ENCODE data around the gene SCN9A. TPM values are rescaled to one million over a fixed set of nuclear protein-coding genes. Genes with fewer than 3 reads are reported as not detected.

The SCN9A gene
- total RNA-seq, 1 experiment from 2014 or later, result 1.3 TPM

- Histone ChIP-seq H2AFZ (ENCODE audit: low read length) (no peak overlapping the region), H4K5ac (ENCODE audit: insufficient read length, low read depth, low read length) (no peak overlapping the region), H2BK120ac (ENCODE audit: low read depth, low read length, poor library complexity, severe bottlenecking) (no peak overlapping the region), H3K4me1 (ENCODE audit: insufficient read depth, low read length) (no peaks in the 10 kb centered on the region; the same call in 1 of the 2 replicates), H3K9ac (ENCODE audit: extremely low read depth, insufficient read length, low read length) (no peak overlapping the region), H3T11ph (ENCODE audit: low read length) (no peak overlapping the region), H3K79me1 (ENCODE audit: insufficient read depth, low read depth, low read length, poor library complexity, severe bottlenecking) (no peaks in the 10 kb centered on the region), H3K4ac (ENCODE audit: low read depth, low read length) (no peak overlapping the region), H2BK20ac (ENCODE audit: low read depth, low read length, poor library complexity, severe bottlenecking) (no peak overlapping the region), H3K23me2 (ENCODE audit: insufficient read length, low read depth, low read length, poor library complexity, severe bottlenecking) (no peaks in the 10 kb centered on the region), H2BK15ac (ENCODE audit: low read depth, low read length) (no peak overlapping the region), H2BK5ac (ENCODE audit: insufficient read length, low read length) (no peak overlapping the region), H3K9me3 (ENCODE audit: control insufficient read depth, low read depth, low read length) (no peaks in the 10 kb centered on the region), H4K91ac (ENCODE audit: insufficient read length, low read depth, low read length) (no peak overlapping the region), H3K27me3 (ENCODE audit: insufficient read depth, low read length) (no peaks in the 10 kb centered on the region), H3K79me2 (ENCODE audit: insufficient read depth, low read length) (no peaks in the 10 kb centered on the region), H2BK12ac (ENCODE audit: insufficient read length, low read depth, low read length) (no peak overlapping the region), H4K8ac (replicated peaks; ENCODE audit: insufficient read length, low read depth, low read length) (no peak overlapping the region), H4K20me1 (ENCODE audit: control insufficient read depth, insufficient read depth, insufficient read length) (no peaks in the 10 kb centered on the region), H3K4me2 (ENCODE audit: insufficient read depth, insufficient read length, low read length) (no peak overlapping the region), H3K23ac (ENCODE audit: insufficient read length, low read depth, low read length) (no peak overlapping the region), H3K14ac (ENCODE audit: insufficient read depth, low read length) (no peak overlapping the region), H2AK5ac (ENCODE audit: insufficient read length, low read length) (no peak overlapping the region), H3K27ac (ENCODE audit: insufficient read length, low read depth, low read length) (no peak overlapping the region), H3K18ac (ENCODE audit: insufficient read length, low read depth, low read length) (no peak overlapping the region), H3K56ac (ENCODE audit: insufficient read length, low read depth, low read length) (no peak overlapping the region)
- no peaks in the 10 kb centered on the region for H3K36me3 Mint-ChIP-seq (ENCODE audit: insufficient read depth in 1 of 3, low read depth in 3 of 3)
- H3K27me3 Mint-ChIP-seq (ENCODE audit: low read depth), result no peaks in the 10 kb centered on the region
- H3K27ac Mint-ChIP-seq, result no peak overlapping the region
- no peak for TF ChIP-seq CTCF (conservative IDR thresholded peaks at IDR 0.05)
- H3K9me3 Mint-ChIP-seq, result no peaks in the 10 kb centered on the region
- no peak for DNase-seq
- H3K4me1 Mint-ChIP-seq, result peaks cover 7 to 12% of the 10 kb centered on the region in 2 experiments
- H3K4me3 Mint-ChIP-seq, result no peak overlapping the region
Observed at GRCh38 chr2:166334805-166335204, 40.9 kb downstream of the SCN9A start.

All from H9 (cell line).